ENCODE results near the gene PRICKLE4. TPM values are rescaled to one million over a fixed set of nuclear protein-coding genes. Genes with fewer than 3 reads are reported as not detected.

PRICKLE4 gene
- total RNA-seq, 6 experiments from 2014 or later, result 0.30 to 0.68 (median 0.31) TPM; not detected in 3

- Mint-ChIP-seq H3K36me3 (ENCODE audit: low read depth) (peaks cover 21% of the 10 kb centered on the region), H3K27ac (no peak overlapping the region; the same call in 1 of the 2 replicates), H3K4me1 (ENCODE audit: low read depth) (peaks cover 20% of the 10 kb centered on the region), H3K27me3 (ENCODE audit: insufficient read depth) (peaks cover 2% of the 10 kb centered on the region), H3K4me3 (no peak overlapping the region; the same call in 1 of the 2 replicates), H3K9me3 (no peaks in the 10 kb centered on the region)
- TF ChIP-seq CTCF (IDR thresholded peaks at IDR 0.05), result no peak
- DNase-seq, result no peak
These were observed 9.5 kb downstream of the PRICKLE4 start for GRCh38 chr6:41790045-41790444.

GRCh38 chr6:41791305-41791704, 10.7 kb downstream of the PRICKLE4 start:
- Mint-ChIP-seq H3K27ac (no peak overlapping the region), H3K4me3 (no peak overlapping the region), H3K4me1 (ENCODE audit: low read depth) (peaks cover 14% of the 10 kb centered on the region; the same call in 1 of the 2 replicates), H3K27me3 (ENCODE audit: insufficient read depth) (0 out of 2 replicates have a peak, but pooled peaks cover 2% of the 10 kb centered on the region), H3K36me3 (ENCODE audit: low read depth) (peaks cover 21% of the 10 kb centered on the region), H3K9me3 (no peaks in the 10 kb centered on the region)
- TF ChIP-seq CTCF (IDR thresholded peaks at IDR 0.05), result no peak
- no peak for DNase-seq

- Mint-ChIP-seq H3K27ac (no peak overlapping the region), H3K9me3 (no peaks in the 10 kb centered on the region), H3K4me1 (ENCODE audit: low read depth) (peaks cover 14% of the 10 kb centered on the region; the same call in 1 of the 2 replicates), H3K36me3 (ENCODE audit: low read depth) (peaks cover 21% of the 10 kb centered on the region), H3K27me3 (ENCODE audit: insufficient read depth) (0 out of 2 replicates have a peak, but pooled peaks cover 2% of the 10 kb centered on the region), H3K4me3 (no peak overlapping the region)
- no peak for DNase-seq
- TF ChIP-seq CTCF (IDR thresholded peaks at IDR 0.05), result no peak
These were observed 11.4 kb downstream of the PRICKLE4 start for GRCh38 chr6:41791984-41792383.

GRCh38 chr6:41796474-41796873, 15.9 kb downstream of the PRICKLE4 start:
- Mint-ChIP-seq H3K4me1 (ENCODE audit: low read depth) (peaks cover 14% of the 10 kb centered on the region), H3K9me3 (no peaks in the 10 kb centered on the region), H3K27ac (no peak overlapping the region), H3K36me3 (ENCODE audit: low read depth) (no peaks in the 10 kb centered on the region; the same call in 1 of the 2 replicates), H3K27me3 (ENCODE audit: insufficient read depth) (0 out of 2 replicates have a peak, but pooled peaks cover 2% of the 10 kb centered on the region), H3K4me3 (no peak overlapping the region)
- DNase-seq, result no peak
- TF ChIP-seq CTCF (IDR thresholded peaks at IDR 0.05), result no peak

GRCh38 chr6:41798901-41799558, 18.4 kb downstream of the PRICKLE4 start:
- TF ChIP-seq CTCF (IDR thresholded peaks at IDR 0.05), result no peak
- peaks cover 4% of the 10 kb centered on the region; the same call in 1 of the 2 replicates for H3K27me3 Mint-ChIP-seq (ENCODE audit: insufficient read depth)
- H3K27ac Mint-ChIP-seq, result no peak overlapping the region
- no peaks in the 10 kb centered on the region for H3K36me3 Mint-ChIP-seq (ENCODE audit: low read depth)
- H3K4me3 Mint-ChIP-seq, result no peak overlapping the region
- no peak for DNase-seq
- no peaks in the 10 kb centered on the region for H3K9me3 Mint-ChIP-seq
- H3K4me1 Mint-ChIP-seq (ENCODE audit: low read depth), result peaks cover 17% of the 10 kb centered on the region
